PC-3 (cell line): ENCODE results near the gene REXO2.

ENCODE experiments used
- EZH2 ChIP-seq: fragments of 300-600 bp; sonication (generic); IDR thresholded peaks from one replicate; pipeline ENCODE4 v1.6.1; 2017; ENCODE audit warnings: antibody characterized with exemption, mild to moderate bottlenecking, low read length; ENCODE audit not compliant: unreplicated experiment
- EZH2phosphoT487 ChIP-seq: fragments of 300-600 bp; sonication (generic); IDR thresholded peaks from 2 replicates; pipeline ENCODE4 v1.6.1; 2018; ENCODE audit warnings: mild to moderate bottlenecking, antibody characterized with exemption, low read length, borderline replicate concordance
- TF ChIP-seq, protein P1 (sequence below): fragments of 300-600 bp; sonication (generic); conservative IDR thresholded peaks from 2 replicates; pipeline ENCODE4 v1.5.1; 2017; ENCODE audit warnings: antibody characterized with exemption, low read depth, mild to moderate bottlenecking, low read length

DNA sequence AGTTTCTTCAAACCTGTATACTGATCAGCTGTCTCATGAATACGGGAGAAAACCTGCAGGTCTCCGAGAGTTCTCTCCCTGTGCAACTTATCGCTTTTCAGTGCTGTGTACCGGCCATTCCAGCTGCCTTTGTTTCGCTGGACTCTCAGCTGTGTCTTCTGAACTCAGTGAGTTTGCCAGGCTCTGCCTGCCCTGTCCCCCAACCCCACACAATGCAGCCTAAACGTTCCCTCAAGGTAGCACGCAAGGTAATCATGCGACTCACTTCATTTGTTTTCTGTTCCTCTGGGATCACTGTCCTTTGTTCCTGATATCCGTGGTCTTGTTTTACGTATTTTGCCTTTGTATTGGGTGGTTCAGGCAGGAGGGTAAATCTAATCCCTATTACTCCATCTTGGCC is 25.3 kb upstream of the REXO2 start:
- TF ChIP-seq, protein P1, sequence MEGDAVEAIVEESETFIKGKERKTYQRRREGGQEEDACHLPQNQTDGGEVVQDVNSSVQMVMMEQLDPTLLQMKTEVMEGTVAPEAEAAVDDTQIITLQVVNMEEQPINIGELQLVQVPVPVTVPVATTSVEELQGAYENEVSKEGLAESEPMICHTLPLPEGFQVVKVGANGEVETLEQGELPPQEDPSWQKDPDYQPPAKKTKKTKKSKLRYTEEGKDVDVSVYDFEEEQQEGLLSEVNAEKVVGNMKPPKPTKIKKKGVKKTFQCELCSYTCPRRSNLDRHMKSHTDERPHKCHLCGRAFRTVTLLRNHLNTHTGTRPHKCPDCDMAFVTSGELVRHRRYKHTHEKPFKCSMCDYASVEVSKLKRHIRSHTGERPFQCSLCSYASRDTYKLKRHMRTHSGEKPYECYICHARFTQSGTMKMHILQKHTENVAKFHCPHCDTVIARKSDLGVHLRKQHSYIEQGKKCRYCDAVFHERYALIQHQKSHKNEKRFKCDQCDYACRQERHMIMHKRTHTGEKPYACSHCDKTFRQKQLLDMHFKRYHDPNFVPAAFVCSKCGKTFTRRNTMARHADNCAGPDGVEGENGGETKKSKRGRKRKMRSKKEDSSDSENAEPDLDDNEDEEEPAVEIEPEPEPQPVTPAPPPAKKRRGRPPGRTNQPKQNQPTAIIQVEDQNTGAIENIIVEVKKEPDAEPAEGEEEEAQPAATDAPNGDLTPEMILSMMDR, result no peak
- TF ChIP-seq EZH2 (no peak), EZH2phosphoT487 (no peak)
